ENCODE results near the gene PNMA6E. TPM values are rescaled to one million over a fixed set of nuclear protein-coding genes. Genes with fewer than 3 reads are reported as not detected.

Gene PNMA6E
- total RNA-seq, 1 donor from 2014 or later, result not detected

GRCh38 chrX:153365670-153366069, 35.5 kb downstream of the PNMA6E start:
- DNase-seq (ENCODE audit: extremely low read depth, low read depth, low spot score), result no peak

DNA sequence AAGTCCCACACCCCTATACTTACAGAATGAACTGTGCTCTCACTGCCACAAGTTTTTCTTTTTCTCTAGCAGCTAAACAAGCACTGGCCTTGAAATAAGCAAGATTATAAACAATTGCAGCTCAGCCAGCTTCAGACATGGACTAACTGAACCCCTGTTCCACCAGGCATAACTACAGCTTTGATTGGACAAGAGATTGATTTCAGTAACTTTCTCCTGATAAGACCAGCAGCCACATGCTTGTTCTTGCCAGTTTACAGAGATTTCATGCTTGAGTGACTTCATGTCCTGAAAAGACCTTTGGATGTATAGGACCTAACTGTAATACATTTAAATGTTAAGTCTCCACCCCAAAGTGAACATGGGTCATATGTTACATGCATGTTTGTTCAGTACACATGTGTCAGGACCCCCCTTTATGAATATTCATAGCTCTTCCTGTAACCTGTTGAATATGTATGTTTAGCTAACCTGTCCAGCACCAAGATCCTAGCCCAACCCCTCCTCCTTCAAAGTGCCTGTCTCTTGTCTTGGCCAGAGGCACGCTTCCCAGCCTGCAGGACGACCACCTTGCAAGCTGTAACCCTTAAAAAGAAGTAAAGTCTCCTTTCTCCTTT, 39.3 kb downstream of the PNMA6E start:
- no peak for DNase-seq (ENCODE audit: extremely low read depth, low read depth, low spot score)

DNA sequence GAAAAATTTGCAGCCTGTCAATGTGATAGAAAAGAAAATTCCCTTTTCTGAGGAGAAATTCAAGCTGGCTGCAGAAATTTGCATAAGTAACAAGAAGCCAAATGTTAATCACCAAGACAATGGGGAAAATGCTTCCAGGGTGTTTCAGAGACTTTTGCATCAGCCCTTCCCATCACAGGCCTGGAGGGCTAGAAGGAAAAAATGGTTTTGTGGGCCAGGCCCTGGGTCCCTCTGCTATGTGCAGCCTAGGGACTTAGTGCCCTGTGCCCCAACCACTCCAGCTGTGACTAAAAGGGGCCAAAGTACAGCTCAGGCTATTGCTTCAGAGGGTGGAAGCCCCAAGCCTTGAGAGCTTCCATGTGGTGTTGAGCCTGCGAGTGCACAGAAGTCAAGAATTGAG, 43.3 kb downstream of the PNMA6E start:
- no peak for DNase-seq (ENCODE audit: extremely low read depth, low read depth, low spot score)

GRCh38 chrX:153353416-153353815, 47.7 kb downstream of the PNMA6E start:
- DNase-seq (ENCODE audit: extremely low read depth, low read depth, low spot score), result no peak

- no peak for DNase-seq (ENCODE audit: extremely low read depth, low read depth, low spot score)
Observed at GRCh38 chrX:153352858-153353257, 48.3 kb downstream of the PNMA6E start.

- DNase-seq (ENCODE audit: extremely low read depth, low read depth, low spot score), result no peak
Observed at GRCh38 chrX:153351981-153352380, 49.2 kb downstream of the PNMA6E start.

- DNase-seq (ENCODE audit: extremely low read depth, low read depth, low spot score), result no peak
Observed at GRCh38 chrX:153349952-153350351, 51.2 kb downstream of the PNMA6E start.

DNA sequence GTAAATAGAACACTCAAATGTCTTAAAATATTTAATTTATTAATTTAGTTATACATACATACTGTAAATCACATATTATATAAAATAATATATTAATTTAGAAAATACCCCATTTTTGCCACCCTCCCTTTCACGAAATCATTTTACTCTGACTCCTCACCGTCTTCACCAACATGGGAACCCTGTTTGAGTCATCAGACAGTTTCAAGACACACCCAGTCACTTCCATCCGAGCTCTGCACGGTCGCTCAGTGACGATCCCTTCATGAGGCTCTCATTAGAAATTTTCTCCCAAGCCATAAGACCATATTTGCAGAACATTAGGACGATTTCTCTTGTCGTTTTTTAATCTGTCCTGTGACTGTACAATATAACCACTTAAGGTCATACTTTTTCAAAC, 52.7 kb downstream of the PNMA6E start:
- no peak for DNase-seq (ENCODE audit: extremely low read depth, low read depth, low spot score)

DNA sequence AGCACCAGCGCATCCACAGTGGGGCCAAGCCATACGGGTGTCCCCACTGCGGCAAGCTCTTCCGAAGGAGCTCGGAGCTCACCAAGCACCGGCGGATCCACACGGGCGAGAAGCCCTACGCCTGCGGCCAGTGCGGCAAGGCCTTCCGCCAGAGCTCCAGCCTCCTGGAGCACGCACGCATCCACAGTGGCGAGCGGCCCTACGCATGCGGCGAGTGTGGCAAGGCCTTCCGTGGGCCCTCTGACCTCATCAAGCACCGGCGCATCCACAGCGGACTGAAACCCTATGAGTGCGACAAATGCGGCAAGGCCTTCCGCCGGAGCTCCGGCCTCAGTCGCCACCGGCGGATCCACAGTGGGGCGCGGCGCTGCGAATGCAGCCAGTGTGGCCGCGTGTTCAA, 53.6 kb downstream of the PNMA6E start:
- DNase-seq (ENCODE audit: extremely low read depth, low read depth, low spot score), result no peak

Other genes with a start within 250 kb of the PNMA6E start
- not detected in 2 replicates for gene MAGEA1, start 222.1 kb downstream of the PNMA6E start, total RNA-seq
- not detected in 2 replicates for gene PNMA6F, start 79.6 kb downstream of the PNMA6E start, total RNA-seq
- gene ZNF275, start 67.2 kb downstream of the PNMA6E start, total RNA-seq, result 7.4 and 8.8 TPM in 2 replicates
- 0.58 and 1.2 TPM in 2 replicates for gene ZFP92, start 10.1 kb upstream of the PNMA6E start, total RNA-seq
- 1.4 and 3.2 TPM in 2 replicates for gene TREX2, start 44.7 kb upstream of the PNMA6E start, total RNA-seq
- 14.2 and 20.2 TPM in 2 replicates for gene HAUS7, start 69.2 kb upstream of the PNMA6E start, total RNA-seq
- gene BGN, start 93.6 kb upstream of the PNMA6E start, total RNA-seq, result 5.9 and 166 TPM in 2 replicates
- gene ATP2B3, start 116.3 kb upstream of the PNMA6E start, total RNA-seq, result not detected in 2 replicates
- gene CCNQ, start 197.8 kb upstream of the PNMA6E start, total RNA-seq, result 34.1 and 35.2 TPM in 2 replicates
- 0.76 TPM in 1 of 2 replicates, not detected in the other for gene DUSP9, start 245.9 kb upstream of the PNMA6E start, total RNA-seq

Measured in glomerular endothelial cell (primary cell).